NCI-H446 treated with DMSO at 0.1 percent for 48 hours (cell line): Measurements from ENCODE around the gene KCNJ3.

Experiments
- DNase-seq: peaks from one replicate; lab custom pipeline; 2025; lab: John Stamatoyannopoulos, UW

KCNJ3 gene

GRCh38 chr2:154707994-154708575 is 9.6 kb downstream of the KCNJ3 start:
- no peak for DNase-seq

DNA sequence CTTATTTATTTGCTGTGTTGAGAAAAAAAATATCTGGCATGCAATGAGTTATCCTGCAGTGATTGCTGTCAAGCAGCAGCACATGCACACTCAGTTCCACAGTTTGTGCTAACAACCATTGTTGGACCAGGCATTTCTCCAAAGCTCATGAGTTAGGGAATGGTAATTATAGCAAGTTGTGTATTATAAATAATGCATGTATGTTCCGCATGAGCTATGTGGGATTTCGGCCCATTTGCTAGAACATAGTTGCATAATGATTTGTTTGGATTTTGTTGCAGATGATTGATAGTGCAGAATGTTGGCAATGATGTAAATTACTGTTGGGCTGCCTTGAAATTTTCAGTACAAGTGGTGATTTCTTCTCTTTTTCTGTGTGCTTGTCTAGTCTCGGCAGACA is 10.7 kb downstream of the KCNJ3 start:
- peak; percentile 99 for DNase-seq

- DNase-seq: no peak
Observed at GRCh38 chr2:154710078-154710477, 11.6 kb downstream of the KCNJ3 start.

- DNase-seq: no peak
Observed at GRCh38 chr2:154710685-154711084, 12.2 kb downstream of the KCNJ3 start.

- DNase-seq: peak; percentile 91
Observed at GRCh38 chr2:154713675-154714074, 15.2 kb downstream of the KCNJ3 start.

DNA sequence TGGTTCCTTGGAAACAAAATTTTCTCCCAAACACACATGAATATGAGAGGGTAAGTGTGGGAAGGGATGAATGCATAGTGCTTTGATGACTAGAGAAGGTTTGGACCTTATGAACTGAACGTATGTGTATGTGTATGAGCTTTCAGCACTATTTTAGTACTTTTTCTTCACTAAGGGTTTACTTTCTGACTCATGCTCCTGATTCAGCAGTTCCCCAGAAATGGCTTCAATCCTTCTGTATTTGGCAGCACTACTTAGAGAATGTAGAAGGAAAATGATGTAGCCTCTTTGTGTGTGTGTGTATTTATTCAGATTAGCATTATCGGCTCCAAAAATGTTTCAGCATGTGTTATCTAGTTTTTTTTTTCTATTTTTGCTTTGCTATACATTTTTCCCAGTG is 22.2 kb downstream of the KCNJ3 start:
- DNase-seq: peak; percentile 64

DNA sequence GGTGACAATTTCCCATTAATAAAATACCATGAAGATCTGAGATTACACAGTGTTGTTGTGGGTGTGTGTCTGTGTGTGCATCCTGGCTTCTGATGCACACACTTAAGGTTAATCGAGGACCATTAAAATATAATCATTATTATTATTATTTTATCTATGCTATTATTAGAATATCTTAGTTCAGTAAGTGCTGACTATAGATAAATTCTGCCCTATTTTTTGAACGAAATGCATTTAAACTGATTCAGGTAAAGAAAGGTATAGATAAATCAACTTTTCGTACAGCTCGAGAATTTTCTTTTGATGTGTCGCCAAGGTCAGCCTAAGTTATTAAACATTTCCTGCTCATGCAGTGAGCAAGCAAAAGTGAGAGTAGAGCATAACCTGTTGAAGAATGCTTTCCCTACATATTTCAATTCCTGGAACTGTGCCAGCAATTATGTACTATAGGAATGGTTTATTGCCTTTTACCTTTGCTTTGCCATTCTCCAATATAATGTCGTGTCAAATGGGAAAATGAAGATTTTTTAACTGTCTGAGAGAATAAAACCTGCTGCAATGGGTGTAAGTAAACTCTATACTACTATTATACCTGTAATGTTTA is 25.8 kb downstream of the KCNJ3 start:
- no peak for DNase-seq

DNA sequence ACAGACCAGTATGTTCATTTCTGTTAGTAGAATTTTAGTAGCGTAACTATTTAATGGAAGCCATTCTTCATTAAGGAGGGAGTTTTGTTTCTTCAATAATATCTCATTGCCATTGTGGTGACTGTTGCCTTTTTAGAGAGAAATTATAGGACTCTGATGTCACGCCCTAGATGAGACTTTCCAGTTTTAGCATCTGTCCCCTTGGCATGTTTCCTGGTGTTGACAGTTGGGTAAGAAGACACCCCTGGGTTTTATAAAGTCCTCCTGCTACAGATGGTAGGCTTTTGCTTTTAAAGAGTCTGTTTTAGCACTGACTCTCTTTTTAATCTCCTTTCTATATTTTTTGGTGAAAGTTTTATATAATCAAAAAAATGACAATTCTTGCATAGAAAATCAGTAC is 41.9 kb downstream of the KCNJ3 start:
- DNase-seq: peak; percentile 97

GRCh38 chr2:154758871-154759270 is 60.4 kb downstream of the KCNJ3 start:
- peak; percentile 79 for DNase-seq

DNA sequence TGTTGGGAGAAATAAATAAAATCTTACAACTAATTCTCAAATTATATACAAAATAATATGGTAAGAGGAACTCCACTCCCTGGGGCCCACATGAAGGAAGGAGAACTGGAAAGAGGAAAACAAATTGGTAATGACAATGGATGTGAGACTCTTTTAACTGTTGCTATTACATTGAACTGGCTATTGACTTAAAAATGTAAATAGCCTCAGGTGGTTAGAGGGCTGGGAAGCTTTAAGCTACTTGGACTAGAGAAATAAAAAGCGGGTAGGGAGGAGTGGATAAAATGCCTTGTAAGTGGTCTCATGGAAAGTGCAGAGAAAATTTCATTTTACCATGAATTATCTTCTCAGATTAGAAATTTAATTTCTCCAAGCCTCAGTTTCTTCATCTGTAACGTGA is 64.1 kb downstream of the KCNJ3 start:
- DNase-seq: no peak

DNA sequence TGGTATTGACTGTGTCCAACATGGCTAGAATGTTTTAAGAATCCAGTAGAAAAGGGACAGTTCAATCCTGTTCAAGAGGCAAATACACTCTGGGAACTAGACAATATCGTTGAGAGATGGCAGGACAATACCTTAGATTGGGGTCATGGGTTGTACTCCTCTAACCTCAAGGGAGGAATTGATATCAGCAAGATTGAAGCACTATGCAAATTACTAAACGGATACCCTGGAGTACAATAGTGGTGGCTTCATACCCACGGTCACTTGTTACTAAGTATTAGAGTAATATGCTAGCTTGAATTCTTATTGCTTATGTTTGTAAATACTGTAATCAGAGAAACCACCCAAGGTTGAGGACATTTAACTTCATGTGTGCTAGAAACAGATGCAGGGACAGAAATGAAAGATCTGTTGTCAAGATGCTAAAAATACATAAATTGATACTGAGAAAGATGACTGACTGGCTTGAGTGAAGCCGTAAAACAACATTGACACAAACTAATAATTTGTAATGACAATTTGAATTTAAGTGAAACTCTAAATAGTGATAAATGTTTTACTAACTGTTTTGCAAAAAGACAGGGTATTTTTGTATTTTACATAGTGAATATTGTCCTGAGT is 73.3 kb downstream of the KCNJ3 start:
- no peak for DNase-seq

GRCh38 chr2:154776825-154777224 is 78.3 kb downstream of the KCNJ3 start:
- no peak for DNase-seq

DNA sequence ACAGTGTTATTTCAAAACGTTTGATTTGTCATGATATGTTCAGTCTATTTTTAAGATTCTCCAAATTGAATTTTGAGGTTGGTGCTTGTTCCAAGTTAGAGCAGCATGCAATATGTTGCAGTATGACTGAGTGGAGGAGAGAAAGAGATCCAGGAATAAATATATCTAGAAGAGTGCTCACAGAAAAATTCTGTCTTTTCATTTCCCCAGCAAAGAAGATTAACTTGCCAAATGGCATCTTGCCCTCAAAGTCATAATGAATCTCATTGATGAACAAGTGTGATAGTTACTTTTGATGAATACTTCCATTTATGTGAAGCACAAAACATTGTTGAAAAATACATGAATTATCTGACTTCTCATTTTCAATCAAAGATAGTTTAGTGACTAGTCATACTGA is 95.9 kb downstream of the KCNJ3 start:
- peak; percentile 86 for DNase-seq

DNA sequence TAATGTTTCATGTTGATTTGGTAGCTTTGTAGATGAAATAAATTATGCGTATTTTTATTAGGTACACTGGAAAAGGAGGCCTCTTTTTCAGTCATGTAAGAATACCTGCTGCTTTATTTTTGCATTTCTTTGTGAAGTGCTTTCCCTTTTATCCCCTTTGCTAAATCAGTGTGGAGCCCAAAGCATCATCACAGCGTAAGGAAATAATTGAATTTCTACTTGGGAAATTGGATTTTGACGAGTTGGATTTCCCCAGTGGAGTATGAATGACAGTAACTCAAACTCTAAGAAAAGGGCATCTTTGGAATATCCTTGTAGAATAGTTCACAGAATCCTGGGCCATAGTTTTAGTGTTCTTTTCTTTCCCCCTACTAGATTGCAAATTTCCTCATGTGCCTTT is 97.2 kb downstream of the KCNJ3 start:
- no peak for DNase-seq

- no peak for DNase-seq
Observed at GRCh38 chr2:154804451-154804850, 106.0 kb downstream of the KCNJ3 start.

DNA sequence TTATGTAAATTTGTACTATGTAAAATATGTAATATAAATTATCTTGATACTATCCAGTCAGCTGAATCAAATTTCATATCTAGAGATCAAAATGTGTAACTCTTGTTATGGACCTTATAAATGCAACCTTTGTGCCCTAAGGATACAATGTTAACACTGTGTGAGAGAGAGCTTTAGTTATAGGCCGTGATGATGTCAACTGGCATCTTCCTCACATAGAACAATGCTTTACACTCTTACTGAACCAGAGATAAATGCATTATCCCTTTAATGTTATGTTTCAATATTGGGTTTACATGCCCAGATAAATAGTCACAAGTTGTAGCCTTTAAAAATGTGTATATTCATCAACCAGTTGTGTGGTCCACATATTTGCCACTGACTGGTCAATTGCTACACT is 115.1 kb downstream of the KCNJ3 start:
- DNase-seq: no peak

DNA sequence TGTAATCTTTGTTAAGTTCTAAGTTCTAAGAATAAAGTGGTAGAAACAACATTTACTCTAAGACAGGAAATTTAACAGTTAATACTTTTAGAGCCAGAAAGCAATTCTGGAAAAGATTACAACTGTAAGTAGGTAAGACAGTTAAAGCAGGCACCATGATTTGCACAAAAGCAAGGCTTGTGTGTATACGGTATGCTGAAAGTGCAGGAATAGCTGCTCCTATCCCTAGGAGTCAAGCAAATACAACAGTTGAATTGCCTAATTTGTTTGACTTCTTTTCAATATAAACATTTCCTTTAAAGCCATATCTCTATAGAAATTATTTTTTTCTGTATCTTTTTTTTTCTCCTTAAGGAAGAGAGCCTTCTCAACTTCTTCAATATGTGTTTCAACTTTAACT is 116.4 kb downstream of the KCNJ3 start:
- no peak for DNase-seq

DNA sequence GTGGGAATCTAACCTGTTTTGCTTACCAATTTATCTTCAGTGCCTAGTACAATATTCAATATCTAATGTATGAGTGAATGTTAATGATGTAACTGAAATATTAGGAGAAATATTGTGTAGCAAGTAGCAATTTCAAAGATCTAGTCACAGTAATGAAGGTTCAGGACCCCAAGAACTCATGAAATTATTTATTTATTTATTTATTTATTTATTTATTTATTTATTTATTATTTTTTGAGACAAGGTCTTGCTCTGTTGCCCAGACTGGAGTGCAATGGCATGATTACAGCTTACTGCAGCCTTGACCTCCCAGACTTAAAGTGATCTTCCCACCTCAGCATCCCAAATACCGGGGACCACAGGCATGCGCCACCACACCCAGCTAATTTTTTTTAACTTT is 126.9 kb downstream of the KCNJ3 start:
- DNase-seq: no peak

DNA sequence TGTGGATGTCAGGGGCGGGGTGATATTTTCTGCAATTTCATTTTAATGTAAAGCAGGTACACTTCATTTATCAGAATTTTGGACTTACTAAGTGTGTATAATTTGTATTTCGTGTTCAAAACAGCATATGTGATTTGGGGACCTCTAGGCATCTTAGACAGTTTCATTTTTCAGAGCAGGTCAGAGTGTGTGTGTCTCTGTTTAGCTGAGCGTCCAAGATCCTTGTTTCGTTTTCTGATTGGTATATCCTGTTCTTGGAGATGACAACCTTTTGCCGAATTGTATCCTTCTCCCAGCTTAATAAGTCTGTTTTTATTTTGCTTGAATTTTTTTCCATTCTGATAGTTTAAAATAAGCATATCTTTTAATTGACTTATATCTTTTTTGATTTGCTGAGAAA is 128.3 kb downstream of the KCNJ3 start:
- no peak for DNase-seq

- DNase-seq: peak; percentile 42
Observed at GRCh38 chr2:154827286-154827685, 128.8 kb downstream of the KCNJ3 start.

DNA sequence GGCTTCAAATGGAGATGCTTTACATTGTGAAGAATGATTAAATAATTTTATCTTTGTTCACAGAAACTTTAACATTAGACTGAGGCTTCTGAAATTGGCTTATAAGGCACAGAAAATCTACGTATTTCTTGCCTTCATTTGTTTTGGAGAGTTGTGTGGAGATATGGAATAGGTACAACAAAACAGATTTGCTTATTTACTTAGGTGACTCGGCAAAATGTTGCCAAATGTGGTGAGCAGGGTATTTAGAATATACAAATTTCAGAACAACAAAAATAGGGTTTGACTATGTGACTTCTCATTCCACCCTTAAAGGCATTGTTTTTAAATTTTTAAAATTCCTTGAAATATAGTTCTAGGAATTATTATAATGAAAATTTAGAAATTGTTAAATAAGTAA is 134.2 kb downstream of the KCNJ3 start:
- DNase-seq: no peak

DNA sequence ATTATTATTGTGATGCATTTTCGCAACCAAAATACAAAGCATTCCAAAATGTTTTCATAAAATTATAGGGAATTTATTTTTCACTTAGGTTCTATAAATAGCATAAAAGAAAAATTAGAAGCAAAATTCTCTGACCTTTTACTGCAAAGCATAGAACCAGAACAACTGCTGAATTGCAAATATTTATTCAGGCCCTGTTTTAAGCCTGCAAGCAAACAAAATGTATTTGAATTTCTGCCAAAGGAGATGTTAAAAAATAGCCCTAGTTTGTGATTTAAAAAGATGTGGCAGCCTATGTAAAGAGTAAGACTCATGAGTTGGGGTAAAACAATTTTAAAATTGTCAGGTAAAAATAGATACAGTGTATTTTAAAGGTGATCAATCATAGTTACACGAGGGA is 138.1 kb downstream of the KCNJ3 start:
- DNase-seq: no peak

DNA sequence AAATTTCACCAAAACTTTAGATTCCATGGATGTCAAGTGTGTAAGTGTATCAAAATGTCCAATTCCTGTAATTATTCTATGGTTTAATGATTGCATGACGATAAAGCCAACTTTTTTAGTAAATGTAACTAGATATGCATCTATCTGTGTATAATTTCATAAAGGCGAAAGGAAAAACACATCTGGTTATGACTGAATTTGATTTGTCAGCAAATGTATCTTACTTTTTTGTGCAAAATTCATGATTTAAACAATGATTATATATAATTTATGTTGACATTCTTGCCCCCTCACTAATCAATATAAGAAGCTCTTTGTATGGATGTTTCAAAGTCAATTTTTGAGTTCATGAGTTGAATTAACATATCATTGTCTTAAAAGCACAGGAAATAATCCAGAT is 138.5 kb downstream of the KCNJ3 start:
- no peak for DNase-seq

DNA sequence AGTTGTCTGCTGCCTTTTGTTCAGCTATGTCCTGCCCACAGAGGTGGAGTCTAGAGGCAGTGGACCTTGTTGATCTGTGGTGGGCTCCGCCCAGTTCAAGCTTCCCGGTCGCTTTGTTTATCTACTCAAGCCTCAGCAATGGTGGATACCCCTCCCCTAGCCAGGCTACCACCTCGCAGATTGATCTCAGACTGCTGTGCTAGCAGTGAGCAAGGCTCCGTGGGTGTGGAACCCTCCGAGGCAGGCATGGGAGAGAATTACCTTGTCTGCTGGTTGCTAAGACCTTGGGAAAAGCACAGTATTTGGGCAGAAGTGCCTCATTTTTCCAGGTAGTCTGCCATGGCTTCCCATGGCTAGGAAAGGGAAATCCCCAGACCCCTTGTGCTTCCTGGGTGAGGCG is 146.0 kb downstream of the KCNJ3 start:
- no peak for DNase-seq
